Measurements from ENCODE around the gene STK33.

The STK33 gene

GRCh38 chr11:8361206-8361605 is 232.8 kb downstream of the STK33 start:
- CTCF ChIA-PET: no interaction called here
- POLR2A ChIA-PET: no interaction called here
- no peak for DNase-seq (ENCODE audit: extremely low spot score)

GRCh38 chr11:8360086-8360828 is 233.8 kb downstream of the STK33 start:
- DNase-seq (ENCODE audit: extremely low spot score): no peak
- CTCF ChIA-PET: interaction anchor here (1.2 kb wide), 1 partner anchor 16 kb away, joined by 3 read pairs; no protein-coding TSS in a partner anchor
- TF ChIP-seq CTCF (IDR thresholded peaks at IDR 0.05; ENCODE audit: control extremely low read depth, extremely low read depth, low read depth, missing control alignments): no peak
- POLR2A ChIA-PET: no interaction called here

More at GRCh38 chr11:8361206-8361605, 232.8 kb downstream of the STK33 start:
- TF ChIP-seq CTCF (IDR thresholded peaks at IDR 0.05; ENCODE audit: control extremely low read depth, extremely low read depth, low read depth, missing control alignments): no peak

GRCh38 chr11:8359521-8359920 is 234.5 kb downstream of the STK33 start:
- ChIA-PET CTCF (interaction anchor here (1.2 kb wide), 1 partner anchor 16 kb away, joined by 3 read pairs; no protein-coding TSS in a partner anchor), POLR2A (no interaction called here)
- DNase-seq (ENCODE audit: extremely low spot score): no peak
- no peak for TF ChIP-seq CTCF (IDR thresholded peaks at IDR 0.05; ENCODE audit: control extremely low read depth, extremely low read depth, low read depth, missing control alignments)

- CTCF ChIA-PET: interaction anchor here (1.1 kb wide), 1 partner anchor 43 kb away, joined by 3 read pairs; no protein-coding TSS in a partner anchor
- no peak for DNase-seq (ENCODE audit: extremely low spot score)
- POLR2A ChIA-PET: no interaction called here
- no peak for TF ChIP-seq CTCF (IDR thresholded peaks at IDR 0.05; ENCODE audit: control extremely low read depth, extremely low read depth, low read depth, missing control alignments)
These were observed 236.0 kb downstream of the STK33 start for GRCh38 chr11:8357891-8358566.

- TF ChIP-seq CTCF (IDR thresholded peaks at IDR 0.05; ENCODE audit: control extremely low read depth, extremely low read depth, low read depth, missing control alignments): no peak
- ChIA-PET POLR2A (no interaction called here), CTCF (interaction anchor here (0.8 to 1.1 kb wide), 2 partner anchors 11 to 42 kb away, joined by 3 read pairs; no protein-coding TSS in a partner anchor)
- DNase-seq (ENCODE audit: extremely low spot score): no peak
These were observed 236.5 kb downstream of the STK33 start for GRCh38 chr11:8357505-8357888.

- no peak for DNase-seq (ENCODE audit: extremely low spot score)
- ChIA-PET CTCF (interaction anchor here (0.8 to 1.1 kb wide), 2 partner anchors 10 to 42 kb away, joined by 3 read pairs; no protein-coding TSS in a partner anchor), POLR2A (no interaction called here)
- no peak for TF ChIP-seq CTCF (IDR thresholded peaks at IDR 0.05; ENCODE audit: control extremely low read depth, extremely low read depth, low read depth, missing control alignments)
These were observed 237.1 kb downstream of the STK33 start for GRCh38 chr11:8356721-8357504.
